GM18511 (cell line): ENCODE measurements around the gene ACTR5.

Source experiments
- ATAC-seq: cut with Tn5 transposase; IDR thresholded peaks from one replicate; pipeline ENCODE4 v1.9.1; 2021; ENCODE audit warnings: mild to moderate bottlenecking, moderate library complexity; ENCODE audit not compliant: unreplicated experiment

The ACTR5 gene

DNA sequence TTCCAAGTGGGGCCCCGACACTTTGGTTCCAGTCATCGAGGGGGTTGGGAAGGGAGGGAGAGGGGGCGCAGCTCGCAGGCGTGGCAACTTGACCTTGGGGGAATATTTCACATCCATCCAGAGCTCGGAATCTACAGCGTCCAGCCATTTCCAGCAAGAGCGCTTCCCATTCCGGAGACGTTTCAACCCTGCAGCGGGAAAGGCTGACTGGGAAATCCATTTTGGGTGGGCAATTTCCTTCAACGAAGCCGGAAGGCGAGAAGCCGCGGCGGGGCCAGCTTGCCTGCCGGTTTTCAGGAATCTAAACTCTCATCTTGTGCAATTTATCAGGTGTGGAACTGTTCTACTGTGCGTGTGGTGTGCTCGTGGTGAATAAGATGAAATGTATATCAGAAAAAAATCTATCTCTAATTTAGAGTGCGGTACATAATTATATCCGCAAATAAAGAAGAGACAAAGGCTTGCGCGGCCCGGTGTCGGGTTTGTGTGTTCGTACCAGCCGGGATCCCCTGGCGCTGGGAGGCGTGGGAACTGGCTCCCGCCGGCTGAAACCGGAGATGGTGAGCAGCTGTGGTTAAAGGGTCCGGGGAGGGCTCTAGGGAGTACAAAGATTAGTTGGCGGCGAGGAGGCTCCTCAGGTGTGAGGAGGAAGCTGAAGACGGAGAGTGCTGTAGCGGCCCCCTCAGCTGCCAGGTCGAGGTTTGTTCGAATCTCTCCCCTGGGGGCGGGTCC, 19.2 kb upstream of the ACTR5 start:
- ATAC-seq, result no peak

DNA sequence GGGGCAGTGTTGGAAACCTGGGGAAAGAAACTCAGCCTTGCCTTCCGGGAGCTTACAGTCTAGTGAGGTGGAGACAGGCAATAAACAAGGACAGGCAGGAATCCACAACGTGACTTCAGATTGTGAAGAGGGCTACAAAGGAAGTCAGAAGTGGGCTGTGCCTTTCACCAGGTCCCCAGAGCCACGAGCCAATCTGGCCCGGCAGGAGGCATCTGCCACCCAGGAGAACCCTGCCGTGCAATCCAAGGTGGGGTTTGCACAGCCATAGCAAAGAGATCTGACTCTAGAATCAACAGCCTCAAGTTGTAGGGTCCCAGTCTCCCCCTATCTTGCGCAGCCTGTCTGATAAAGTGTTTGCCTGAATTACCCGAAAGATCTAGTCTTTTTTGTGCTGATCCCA, 18.5 kb upstream of the ACTR5 start:
- no peak for ATAC-seq

DNA sequence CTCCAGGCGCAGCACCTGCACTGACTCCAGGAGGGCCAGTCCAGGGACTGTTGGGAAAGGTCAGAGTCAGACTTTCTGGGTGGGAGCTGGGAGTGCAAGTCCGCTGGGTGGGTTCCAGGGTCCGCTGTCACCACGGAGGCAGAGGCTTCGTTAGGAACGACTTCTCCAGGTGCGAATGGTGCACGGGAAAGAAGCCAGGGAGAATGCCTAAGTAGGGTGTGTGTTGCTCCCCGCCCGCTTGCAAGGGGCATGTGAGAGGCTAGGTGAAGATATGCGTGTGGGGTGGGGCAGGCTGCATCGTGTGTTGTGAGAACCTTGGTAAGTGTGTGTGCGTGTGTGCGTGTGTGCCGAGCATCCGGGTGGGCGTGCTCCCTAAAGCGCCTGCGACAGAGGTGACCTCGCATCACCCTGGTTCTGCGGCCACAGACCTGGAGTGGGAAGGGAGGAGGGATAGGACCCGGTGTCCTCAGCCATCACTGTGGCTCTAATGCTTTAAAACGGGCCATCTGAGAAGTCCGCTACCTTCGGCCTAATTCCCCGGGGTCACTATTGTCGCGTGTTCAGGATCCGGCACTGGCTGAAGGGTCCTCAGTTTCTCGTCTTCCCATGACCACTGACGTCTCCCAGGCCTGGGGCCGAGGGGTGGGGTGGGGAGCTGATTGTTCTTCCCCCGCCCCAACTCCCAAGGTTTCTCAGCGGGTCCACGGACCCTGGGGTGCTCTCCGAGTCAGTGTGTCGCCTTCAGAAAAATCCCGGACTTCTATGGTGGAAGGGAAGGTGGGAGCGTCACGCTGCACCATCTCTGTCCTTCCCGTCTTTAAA, 17.9 kb upstream of the ACTR5 start:
- ATAC-seq, result no peak

GRCh38 chr20:38730989-38731737, 17.1 kb upstream of the ACTR5 start:
- ATAC-seq, result peak; percentile 55

DNA sequence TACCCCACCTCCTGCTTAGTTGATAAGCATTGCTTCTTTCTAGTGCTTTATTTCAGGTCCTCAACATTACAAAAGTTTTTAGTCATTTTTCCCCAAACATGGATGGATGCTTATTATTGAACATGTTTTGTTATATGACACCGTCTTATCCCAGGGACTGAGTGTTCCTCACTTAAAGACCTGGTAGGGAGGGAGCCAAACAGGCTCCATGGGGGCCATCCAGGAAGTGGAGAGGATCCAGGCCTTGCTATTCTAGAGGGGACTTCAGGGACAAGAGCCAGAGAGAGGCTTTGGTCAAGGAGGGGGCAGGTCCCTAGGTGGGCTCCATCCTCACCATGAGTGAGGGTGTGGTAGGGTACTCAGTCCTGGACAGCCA, 16.5 kb upstream of the ACTR5 start:
- no peak for ATAC-seq

DNA sequence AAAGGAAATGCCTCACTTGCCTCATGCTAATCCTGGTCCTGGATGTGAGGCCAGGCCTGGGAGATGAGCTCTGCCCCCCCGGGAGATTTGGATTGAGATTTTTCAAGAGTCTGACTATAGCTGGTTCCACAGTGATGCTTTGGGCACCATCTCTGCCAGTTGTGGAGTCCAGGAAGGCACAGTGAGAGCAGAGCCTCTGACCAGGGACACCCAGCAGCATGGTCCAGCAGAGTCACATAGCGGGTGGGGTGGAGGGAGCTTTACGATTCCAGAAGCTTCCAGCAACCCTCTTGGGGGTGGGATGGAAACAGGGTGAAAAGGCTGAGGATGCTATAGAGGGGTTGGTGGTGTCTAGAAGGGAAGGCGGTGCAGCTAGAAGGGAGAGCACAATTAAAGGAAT, 15.3 kb upstream of the ACTR5 start:
- no peak for ATAC-seq

- ATAC-seq, result no peak
Measured at GRCh38 chr20:38735172-38735571, 13.1 kb upstream of the ACTR5 start.

DNA sequence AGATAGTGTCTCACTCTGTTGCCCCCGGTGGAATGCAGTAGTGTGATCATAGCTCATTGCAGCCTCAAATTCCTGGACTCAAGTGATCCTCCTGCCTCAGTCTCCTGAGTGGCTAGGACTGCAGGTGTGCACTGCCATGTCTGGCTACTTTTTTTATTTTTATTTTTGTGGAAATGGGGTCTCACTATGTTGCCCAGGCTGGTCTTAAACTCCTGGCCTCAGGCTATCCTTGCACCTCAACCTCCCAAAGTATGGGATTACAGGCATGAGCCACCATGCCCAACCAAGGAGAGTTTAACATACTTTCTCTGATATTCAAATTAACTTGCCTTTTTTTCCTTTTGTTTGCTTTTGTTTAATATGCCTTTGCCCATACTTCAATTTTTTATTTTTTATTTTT, 10.4 kb upstream of the ACTR5 start:
- ATAC-seq, result no peak

- ATAC-seq, result no peak
Measured at GRCh38 chr20:38745757-38746156, 2.5 kb upstream of the ACTR5 start.

GRCh38 chr20:38747495-38748096, 664 bp upstream of the ACTR5 start:
- ATAC-seq, result no peak

- no peak for ATAC-seq
Measured at GRCh38 chr20:38748861-38749149, 545 bp downstream of the ACTR5 start.

DNA sequence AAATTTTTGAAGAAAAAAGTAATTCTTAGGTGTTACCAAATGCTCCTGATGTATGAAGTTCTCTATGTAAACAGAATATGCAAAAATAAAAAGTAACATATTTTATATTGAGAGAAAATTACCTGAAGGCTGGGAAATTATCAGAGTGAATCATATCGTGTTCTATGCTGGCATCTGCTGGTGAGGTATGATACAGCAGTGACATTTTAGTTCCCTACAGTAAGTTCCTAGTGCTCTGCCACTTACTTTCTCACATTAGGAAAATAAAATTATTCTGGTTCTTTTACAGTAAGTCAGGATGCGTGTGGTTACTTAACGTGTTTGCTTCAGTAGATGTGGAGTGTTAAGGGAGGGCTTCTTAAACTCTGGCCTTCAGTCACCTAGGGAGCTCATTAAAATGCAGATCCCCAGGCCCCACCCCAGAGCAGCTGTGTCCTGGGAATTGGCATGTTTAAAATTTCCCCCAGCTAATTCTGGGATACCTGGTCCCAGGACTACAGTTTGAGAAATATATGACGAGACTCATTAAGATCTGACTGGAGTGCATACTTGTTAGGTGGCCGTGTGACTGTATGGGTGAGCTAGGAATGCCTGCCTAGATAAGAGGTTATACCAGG, 3.2 kb downstream of the ACTR5 start:
- no peak for ATAC-seq

GRCh38 chr20:38752029-38752428, 3.8 kb downstream of the ACTR5 start:
- ATAC-seq, result no peak

DNA sequence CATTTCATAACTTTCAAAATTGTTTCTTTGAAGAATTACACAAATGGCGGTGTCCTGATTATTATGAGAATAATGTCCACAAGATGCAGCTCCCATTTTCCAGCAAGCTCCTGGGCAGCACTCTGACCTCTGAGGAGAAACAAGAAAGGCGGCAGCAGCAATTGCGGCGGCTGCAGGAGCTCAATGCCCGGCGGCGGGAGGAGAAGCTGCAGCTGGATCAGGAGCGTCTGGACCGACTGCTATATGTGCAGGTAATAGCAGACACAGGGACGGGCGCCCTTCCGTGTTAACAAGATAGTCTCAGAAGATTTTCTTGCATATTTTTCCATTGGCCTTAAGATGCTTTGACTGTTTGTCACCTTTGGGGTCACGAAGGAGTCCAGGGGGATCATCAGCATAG, 6.7 kb downstream of the ACTR5 start:
- ATAC-seq, result no peak

DNA sequence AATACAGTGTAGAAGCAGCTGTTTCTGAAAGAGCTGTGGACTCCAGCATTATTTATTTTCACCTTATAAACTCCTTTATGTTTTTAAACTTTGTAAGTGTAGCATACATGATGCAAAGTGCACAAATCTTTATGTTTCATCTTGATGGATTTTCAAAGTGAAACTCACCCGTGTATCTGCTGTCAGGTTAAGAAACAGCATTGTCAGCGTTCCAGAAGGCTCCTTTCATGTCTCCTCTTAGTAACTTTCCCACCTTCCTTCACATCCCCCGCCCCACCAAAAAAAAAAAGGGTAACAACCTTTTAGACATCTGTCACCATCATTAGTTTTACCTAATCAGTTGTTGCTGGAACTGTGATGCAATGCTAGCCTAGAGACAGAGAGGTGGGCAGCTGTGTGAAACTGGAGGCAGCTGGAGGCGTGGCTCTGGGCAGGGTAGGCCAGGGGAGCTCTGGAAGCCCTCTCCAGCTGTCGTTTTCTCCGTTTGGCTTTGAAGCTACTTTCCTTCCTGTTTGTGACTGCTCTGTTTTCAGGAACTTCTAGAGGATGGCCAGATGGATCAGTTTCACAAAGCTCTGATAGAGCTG, 7.2 kb downstream of the ACTR5 start:
- ATAC-seq, result no peak

GRCh38 chr20:38757145-38757775, 9.0 kb downstream of the ACTR5 start:
- ATAC-seq, result no peak

DNA sequence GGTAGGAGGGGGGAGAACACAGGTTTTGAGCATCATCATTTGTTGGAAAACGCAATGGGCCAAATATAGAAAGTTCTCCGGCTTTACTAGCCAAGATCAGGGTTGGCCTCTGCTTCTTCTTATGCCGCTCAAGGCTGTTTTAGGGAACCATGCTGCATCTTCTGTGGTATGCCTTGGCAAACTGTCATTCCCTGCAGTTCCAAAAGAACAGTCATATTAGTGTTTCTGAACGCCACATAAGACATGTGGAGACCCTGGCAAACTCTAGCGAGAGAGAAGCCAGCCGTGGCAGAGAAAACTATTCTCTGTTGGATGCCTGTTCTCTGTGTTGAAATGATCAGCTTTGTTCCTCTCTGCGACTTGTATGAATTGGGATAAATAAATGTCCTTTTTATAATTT, 10.8 kb downstream of the ACTR5 start:
- no peak for ATAC-seq

DNA sequence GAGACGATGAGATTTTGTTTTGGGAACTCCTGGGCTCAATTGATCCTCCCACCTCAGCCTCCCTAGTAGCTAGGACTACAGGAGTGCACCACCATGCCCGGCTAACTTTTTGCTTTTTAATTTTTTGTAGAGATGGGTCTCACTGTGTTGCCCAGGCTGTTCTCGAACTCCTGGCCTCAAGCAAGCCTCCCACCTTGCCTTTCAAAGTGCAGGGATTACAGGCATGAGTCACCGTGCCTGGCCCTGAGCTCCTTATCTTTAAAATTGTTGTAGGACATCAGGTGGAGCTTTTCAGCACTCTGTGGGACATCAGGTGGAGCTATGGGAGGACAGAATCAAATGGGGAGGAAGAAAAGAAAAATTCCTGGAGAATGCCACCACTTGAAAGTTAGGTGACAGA, 12.7 kb downstream of the ACTR5 start:
- no peak for ATAC-seq

DNA sequence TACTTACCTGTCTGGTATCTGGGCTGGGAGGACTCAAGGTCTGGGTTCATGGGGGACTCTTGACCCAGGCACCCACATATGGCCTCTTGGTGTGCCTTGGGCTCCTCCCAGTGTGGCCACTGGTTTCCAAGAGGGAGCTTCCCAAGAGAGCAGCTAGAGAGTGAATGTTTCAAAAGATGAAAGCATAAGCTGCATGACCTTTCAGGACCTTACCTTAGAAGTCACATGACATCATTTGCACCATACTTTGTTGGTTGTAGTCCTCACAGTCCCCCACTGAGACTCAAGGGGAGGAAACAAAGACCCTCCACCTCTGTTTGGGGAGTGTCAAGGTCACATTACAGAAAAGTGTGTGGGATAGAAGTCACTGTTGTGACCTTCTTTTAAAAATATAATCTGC, 13.9 kb downstream of the ACTR5 start:
- ATAC-seq, result no peak

DNA sequence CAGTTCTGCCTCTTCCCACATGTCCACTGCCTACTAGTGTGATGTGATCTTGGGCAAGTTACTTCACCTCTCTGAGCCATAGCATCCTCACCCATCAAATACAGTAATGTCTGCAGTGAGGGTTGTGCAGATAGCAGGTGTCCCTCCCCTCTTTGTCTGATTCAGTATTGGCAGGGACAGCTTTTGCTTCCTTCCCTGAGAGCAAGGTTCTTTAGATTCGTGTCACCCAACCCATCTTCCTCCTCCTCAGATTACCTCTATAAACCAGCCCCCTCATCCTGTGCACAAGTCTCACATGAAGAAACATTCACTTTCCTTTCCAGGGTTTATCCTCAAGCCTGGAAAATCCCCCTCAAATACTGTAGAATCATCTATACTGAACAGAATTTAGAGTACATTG, 15.4 kb downstream of the ACTR5 start:
- ATAC-seq, result no peak
